DMS79 treated with DMSO at 0.1 percent for 48 hours (cell line): ENCODE results near the gene MTHFS.
"Not testable (repeated sequence)": the region's sequence is repeated elsewhere in the genome, so short reads cannot be mapped to it uniquely, and the experiment has no call there.

Source experiments
- DNase-seq: peaks from one replicate; lab custom pipeline; 2025; lab: John Stamatoyannopoulos, UW

MTHFS gene

GRCh38 chr15:79896634-79897379 is at the start of gene MTHFS:
Gene MTHFS (minus strand): TSS chr15:79897014. CDS start chr15:79896988, 26 bp downstream.
- peak; percentile 59 for DNase-seq

GRCh38 chr15:79944622-79945021 is 47.8 kb upstream of the MTHFS start:
- DNase-seq: no peak

- DNase-seq: no peak
Observed at GRCh38 chr15:79943820-79944219, 47.0 kb upstream of the MTHFS start.

- peak; percentile 28 for DNase-seq
Observed at GRCh38 chr15:79942741-79943481, 46.1 kb upstream of the MTHFS start.

GRCh38 chr15:79939399-79939798 is 42.6 kb upstream of the MTHFS start:
- DNase-seq: no peak

- no peak for DNase-seq
Observed at GRCh38 chr15:79938143-79938542, 41.3 kb upstream of the MTHFS start.

- DNase-seq: not testable (repeated sequence)
Observed at GRCh38 chr15:79935556-79936201, 38.9 kb upstream of the MTHFS start.

GRCh38 chr15:79933231-79933630 is 36.4 kb upstream of the MTHFS start:
- no peak for DNase-seq

- DNase-seq: no peak
Observed at GRCh38 chr15:79932447-79932846, 35.6 kb upstream of the MTHFS start.

- DNase-seq: no peak
Observed at GRCh38 chr15:79930516-79930915, 33.7 kb upstream of the MTHFS start.

GRCh38 chr15:79929412-79929811 is 32.6 kb upstream of the MTHFS start:
- DNase-seq: no peak

GRCh38 chr15:79926116-79926515 is 29.3 kb upstream of the MTHFS start:
- DNase-seq: not testable (repeated sequence)

- no peak for DNase-seq
Observed at GRCh38 chr15:79924379-79924778, 27.6 kb upstream of the MTHFS start.

GRCh38 chr15:79923515-79924169 is 26.8 kb upstream of the MTHFS start:
- DNase-seq: peak; percentile 66

- peak; percentile 13 for DNase-seq
Observed at GRCh38 chr15:79923079-79923514, 26.3 kb upstream of the MTHFS start.

GRCh38 chr15:79922512-79923078 is 25.8 kb upstream of the MTHFS start:
- no peak for DNase-seq

GRCh38 chr15:79919749-79920511 is 23.1 kb upstream of the MTHFS start:
- no peak for DNase-seq

GRCh38 chr15:79919090-79919748 is 22.4 kb upstream of the MTHFS start:
- DNase-seq: no peak

- no peak for DNase-seq
Observed at GRCh38 chr15:79918278-79918677, 21.5 kb upstream of the MTHFS start.

- DNase-seq: no peak
Observed at GRCh38 chr15:79916502-79917132, 19.8 kb upstream of the MTHFS start.
